Stimulated activated naive CD8-positive, alpha-beta T cell treated with anti-CD3 and anti-CD28 coated beads, Interleukin-15, Interleukin-2, amounts not matched to agents 100 ng/mL and 50 ng/mL, for 24 hours (primary cell): Measurements from ENCODE around the gene DPF3.

Experiments
- H3K27ac Mint-ChIP-seq: one replicate; pipeline ENCODE4 v1.8.0; 2021; ENCODE audit warnings: mild to moderate bottlenecking, mixed read lengths
- H3K27me3 Mint-ChIP-seq: one replicate; pipeline ENCODE4 v1.8.0; 2021; ENCODE audit warnings: mixed read lengths
- H3K36me3 Mint-ChIP-seq: one replicate; pipeline ENCODE4 v1.8.0; 2021; ENCODE audit warnings: low read depth, mixed read lengths
- H3K4me1 Mint-ChIP-seq: one replicate; pipeline ENCODE4 v1.8.0; 2021; ENCODE audit warnings: low read depth, mixed read lengths
- H3K4me3 Mint-ChIP-seq: one replicate; pipeline ENCODE4 v1.8.0; 2021; ENCODE audit warnings: mild to moderate bottlenecking, mixed read lengths
- H3K9me3 Mint-ChIP-seq: one replicate; pipeline ENCODE4 v1.8.0; 2021; ENCODE audit warnings: mixed read lengths

DPF3 gene

GRCh38 chr14:72739446-72740405 is 154.2 kb downstream of the DPF3 start:
- H3K4me1 Mint-ChIP-seq: no peaks in the 10 kb centered on the region
- no peaks in the 10 kb centered on the region for H3K27me3 Mint-ChIP-seq
- H3K4me3 Mint-ChIP-seq: no peak overlapping the region
- no peaks in the 10 kb centered on the region for H3K36me3 Mint-ChIP-seq
- H3K9me3 Mint-ChIP-seq: no peaks in the 10 kb centered on the region
- no peak overlapping the region for H3K27ac Mint-ChIP-seq

DNA sequence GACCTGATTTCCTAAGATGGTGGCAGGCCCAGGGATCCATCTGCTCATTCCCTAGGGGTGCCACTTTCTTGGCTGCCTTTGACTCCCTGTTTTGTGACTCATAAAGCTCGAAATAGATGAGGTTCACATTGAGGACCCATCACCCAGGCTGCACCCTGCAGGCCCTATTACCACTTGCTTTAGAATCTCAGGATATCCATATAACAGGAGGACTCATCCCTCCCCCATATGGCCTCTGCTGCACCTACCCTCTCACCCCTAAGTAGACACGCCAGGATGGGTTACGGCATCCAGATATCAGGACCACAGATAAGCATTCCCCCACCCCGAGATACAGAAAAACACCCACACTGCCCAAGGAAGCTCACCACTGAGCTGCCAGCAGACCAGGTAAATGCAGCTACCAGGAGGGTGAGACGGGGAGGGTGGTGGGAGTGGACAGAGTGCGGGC is 155.7 kb downstream of the DPF3 start:
- H3K4me1 Mint-ChIP-seq: no peaks in the 10 kb centered on the region
- no peaks in the 10 kb centered on the region for H3K9me3 Mint-ChIP-seq
- H3K27me3 Mint-ChIP-seq: no peaks in the 10 kb centered on the region
- no peak overlapping the region for H3K4me3 Mint-ChIP-seq
- no peak overlapping the region for H3K27ac Mint-ChIP-seq
- no peaks in the 10 kb centered on the region for H3K36me3 Mint-ChIP-seq

DNA sequence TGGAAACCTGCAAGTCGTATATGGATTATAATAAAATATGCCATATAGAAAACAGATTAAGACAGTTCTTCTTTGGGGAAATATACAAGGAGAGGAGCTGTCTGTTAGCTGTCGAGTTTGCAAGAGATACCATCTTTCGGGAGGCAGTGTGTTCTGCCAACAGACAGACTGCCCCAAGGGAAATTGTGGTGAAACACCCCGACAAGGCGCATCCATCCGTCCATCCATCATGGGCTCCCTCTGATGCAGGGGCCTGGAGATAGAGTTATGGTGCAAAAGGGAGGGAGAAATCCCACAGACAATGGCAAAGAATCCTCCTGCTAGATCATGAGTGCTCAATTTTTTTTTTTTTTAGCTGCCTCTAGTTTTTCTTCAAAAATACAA is 156.3 kb downstream of the DPF3 start:
- no peaks in the 10 kb centered on the region for H3K36me3 Mint-ChIP-seq
- no peak overlapping the region for H3K27ac Mint-ChIP-seq
- H3K4me1 Mint-ChIP-seq: no peaks in the 10 kb centered on the region
- no peak overlapping the region for H3K4me3 Mint-ChIP-seq
- no peaks in the 10 kb centered on the region for H3K27me3 Mint-ChIP-seq
- H3K9me3 Mint-ChIP-seq: no peaks in the 10 kb centered on the region

- H3K27me3 Mint-ChIP-seq: no peaks in the 10 kb centered on the region
- H3K4me1 Mint-ChIP-seq: no peaks in the 10 kb centered on the region
- H3K9me3 Mint-ChIP-seq: no peaks in the 10 kb centered on the region
- no peak overlapping the region for H3K4me3 Mint-ChIP-seq
- no peaks in the 10 kb centered on the region for H3K36me3 Mint-ChIP-seq
- H3K27ac Mint-ChIP-seq: no peak overlapping the region
Observed at GRCh38 chr14:72736786-72737559, 156.9 kb downstream of the DPF3 start.

DNA sequence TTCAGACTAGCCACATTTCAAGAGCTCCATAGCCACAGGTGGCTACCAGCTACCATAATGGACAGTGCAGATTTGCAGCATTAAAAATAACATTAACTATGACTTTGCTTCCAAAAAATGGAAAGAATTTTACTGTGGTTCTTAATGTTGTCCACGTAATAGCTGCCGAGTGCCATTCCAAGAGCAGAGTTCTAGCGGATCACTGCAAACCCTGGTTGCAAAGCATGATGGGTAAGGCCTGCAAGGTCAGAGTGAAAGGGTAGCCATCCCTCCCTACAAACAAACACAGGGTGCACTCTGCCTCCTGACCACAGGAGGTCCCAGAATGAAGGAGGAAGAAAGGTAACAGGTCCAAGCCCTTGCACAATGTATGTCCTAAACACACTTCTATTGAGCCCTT is 157.6 kb downstream of the DPF3 start:
- no peaks in the 10 kb centered on the region for H3K4me1 Mint-ChIP-seq
- H3K36me3 Mint-ChIP-seq: no peaks in the 10 kb centered on the region
- H3K9me3 Mint-ChIP-seq: no peaks in the 10 kb centered on the region
- H3K27ac Mint-ChIP-seq: no peak overlapping the region
- H3K4me3 Mint-ChIP-seq: no peak overlapping the region
- no peaks in the 10 kb centered on the region for H3K27me3 Mint-ChIP-seq

DNA sequence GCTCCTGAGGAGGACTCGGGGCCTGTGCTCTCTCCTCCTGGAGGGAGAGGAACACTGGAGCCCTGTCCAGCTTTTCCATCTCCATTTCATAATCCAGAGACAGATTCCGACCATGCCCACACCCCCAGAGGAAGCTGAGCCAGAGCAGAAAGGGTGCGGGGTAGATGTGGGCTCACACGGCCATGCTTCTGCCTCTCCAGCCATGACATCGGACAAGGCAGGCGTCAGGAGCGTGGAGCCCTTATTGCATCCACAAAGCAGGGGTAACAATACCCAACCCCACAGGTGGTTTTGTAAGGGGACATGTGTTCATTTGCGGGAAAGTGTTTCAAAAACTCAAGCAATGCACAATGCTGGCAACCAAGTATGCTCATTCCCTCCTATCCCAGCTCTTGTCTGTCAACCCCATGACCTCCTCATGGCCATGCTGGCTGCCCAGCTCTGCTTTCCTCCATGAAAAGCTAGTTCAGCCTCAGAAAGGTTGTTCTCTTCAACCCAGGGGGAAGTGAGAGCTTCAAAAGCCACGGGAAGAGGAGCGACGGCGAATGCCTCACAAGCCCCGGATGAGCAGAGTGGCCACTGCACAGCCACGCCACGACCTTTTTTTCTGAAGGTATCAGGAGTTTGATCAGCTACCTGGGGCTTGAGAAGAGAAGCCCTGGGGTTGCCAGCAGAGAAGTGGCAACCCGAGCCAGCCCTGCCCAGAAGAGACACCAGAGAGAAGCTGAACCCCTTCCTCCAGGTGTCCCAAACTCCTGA is 161.7 kb downstream of the DPF3 start:
- no peak overlapping the region for H3K4me3 Mint-ChIP-seq
- H3K9me3 Mint-ChIP-seq: no peaks in the 10 kb centered on the region
- no peaks in the 10 kb centered on the region for H3K4me1 Mint-ChIP-seq
- H3K36me3 Mint-ChIP-seq: peaks cover 7% of the 10 kb centered on the region
- no peaks in the 10 kb centered on the region for H3K27me3 Mint-ChIP-seq
- no peak overlapping the region for H3K27ac Mint-ChIP-seq

DNA sequence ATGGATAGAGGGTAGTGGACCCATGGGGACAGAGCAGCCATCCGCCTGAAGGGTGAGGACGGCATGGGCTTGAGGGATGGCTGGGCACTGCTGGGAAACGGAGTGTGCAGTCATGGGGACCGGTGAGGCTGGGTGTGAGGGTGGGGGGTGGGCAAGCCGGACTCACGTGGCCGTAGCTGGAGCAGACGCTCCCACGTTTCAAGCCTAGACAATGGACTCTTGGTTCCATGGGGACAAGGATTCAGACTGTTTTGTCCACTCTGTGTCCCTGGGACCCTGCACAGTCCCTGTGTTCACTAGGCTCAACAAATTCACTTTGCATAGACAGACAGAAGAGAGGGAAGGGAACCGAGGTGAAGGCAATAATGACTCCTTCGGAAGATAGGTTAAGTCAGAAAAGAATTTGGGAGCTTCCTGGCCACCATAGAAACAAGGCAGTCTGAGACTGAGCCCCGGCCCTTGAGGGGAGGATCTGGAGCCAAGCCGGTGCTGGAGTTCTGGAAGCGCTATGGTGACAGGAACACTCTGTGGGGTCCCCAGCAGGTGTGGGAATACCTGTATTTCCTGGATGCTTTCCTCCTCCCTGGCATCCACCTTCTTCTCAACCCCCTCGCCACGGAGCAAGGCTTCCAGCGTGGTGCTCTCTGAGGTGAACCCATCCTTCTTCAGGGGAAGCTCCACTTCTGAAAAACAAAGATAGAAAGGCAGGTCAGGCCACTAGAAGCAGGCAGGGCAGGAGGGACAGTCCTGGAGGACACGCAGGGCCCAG is 162.5 kb downstream of the DPF3 start:
- no peaks in the 10 kb centered on the region for H3K9me3 Mint-ChIP-seq
- H3K36me3 Mint-ChIP-seq: peaks cover 7% of the 10 kb centered on the region
- H3K27ac Mint-ChIP-seq: no peak overlapping the region
- no peaks in the 10 kb centered on the region for H3K27me3 Mint-ChIP-seq
- H3K4me1 Mint-ChIP-seq: no peaks in the 10 kb centered on the region
- no peak overlapping the region for H3K4me3 Mint-ChIP-seq

DNA sequence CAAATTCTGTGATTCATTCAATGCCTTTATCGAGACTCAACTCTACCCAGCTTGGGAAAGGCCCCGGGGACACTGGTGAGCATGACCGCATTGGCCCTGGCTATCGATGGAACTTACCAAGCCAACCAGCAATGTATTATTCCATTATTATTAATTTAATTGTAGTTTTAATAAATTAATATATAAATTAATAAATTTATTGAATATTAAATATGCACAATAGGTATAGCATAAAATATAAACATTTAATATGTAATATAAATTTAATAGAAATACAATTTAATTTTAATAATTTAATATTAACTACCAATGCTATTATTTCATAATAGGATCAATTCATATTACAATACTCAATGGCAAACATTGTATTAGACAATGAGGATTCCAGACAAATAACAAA is 163.4 kb downstream of the DPF3 start:
- Mint-ChIP-seq H3K4me1 (no peaks in the 10 kb centered on the region), H3K9me3 (no peaks in the 10 kb centered on the region), H3K36me3 (peaks cover 7% of the 10 kb centered on the region), H3K27ac (no peak overlapping the region), H3K4me3 (no peak overlapping the region), H3K27me3 (no peaks in the 10 kb centered on the region)

GRCh38 chr14:72726444-72726843 is 167.5 kb downstream of the DPF3 start:
- H3K4me3 Mint-ChIP-seq: no peak overlapping the region
- no peaks in the 10 kb centered on the region for H3K4me1 Mint-ChIP-seq
- H3K36me3 Mint-ChIP-seq: peaks cover 7% of the 10 kb centered on the region
- H3K27me3 Mint-ChIP-seq: no peaks in the 10 kb centered on the region
- no peak overlapping the region for H3K27ac Mint-ChIP-seq
- no peaks in the 10 kb centered on the region for H3K9me3 Mint-ChIP-seq

- Mint-ChIP-seq H3K27ac (no peak overlapping the region), H3K9me3 (no peaks in the 10 kb centered on the region), H3K4me1 (no peaks in the 10 kb centered on the region)
Observed at GRCh38 chr14:72723858-72724530, 169.9 kb downstream of the DPF3 start.

GRCh38 chr14:72722201-72722785 is 171.6 kb downstream of the DPF3 start:
- Mint-ChIP-seq H3K4me3 (no peak overlapping the region), H3K36me3 (no peaks in the 10 kb centered on the region), H3K27ac (no peak overlapping the region), H3K4me1 (peaks cover 4% of the 10 kb centered on the region), H3K9me3 (no peaks in the 10 kb centered on the region), H3K27me3 (no peaks in the 10 kb centered on the region)

More at GRCh38 chr14:72723858-72724530, 169.9 kb downstream of the DPF3 start:
- H3K36me3 Mint-ChIP-seq: peaks cover 3% of the 10 kb centered on the region
- no peak overlapping the region for H3K4me3 Mint-ChIP-seq
- H3K27me3 Mint-ChIP-seq: no peaks in the 10 kb centered on the region

DNA sequence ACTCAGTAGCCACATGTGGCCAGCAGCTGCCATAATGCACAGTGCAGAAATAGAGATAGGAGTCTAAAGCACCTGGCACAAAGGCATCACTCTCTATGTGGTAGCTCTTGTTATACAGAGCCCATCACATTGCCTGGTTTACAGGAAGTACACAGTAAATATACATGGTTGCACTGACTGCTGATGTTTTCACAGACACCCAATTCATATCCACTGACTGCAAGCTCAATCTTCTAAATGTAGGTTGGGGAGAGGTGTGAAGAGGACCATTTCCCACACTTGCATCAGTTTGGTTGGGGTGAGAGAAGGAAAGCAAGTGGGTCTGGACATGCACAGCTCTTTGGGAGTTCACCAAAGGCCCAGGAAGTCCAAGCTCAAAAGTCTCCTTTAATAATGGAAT is 172.8 kb downstream of the DPF3 start:
- Mint-ChIP-seq H3K36me3 (no peaks in the 10 kb centered on the region), H3K9me3 (no peaks in the 10 kb centered on the region), H3K27ac (no peak overlapping the region), H3K4me1 (peaks cover 16% of the 10 kb centered on the region), H3K4me3 (no peak overlapping the region), H3K27me3 (no peaks in the 10 kb centered on the region)

- no peaks in the 10 kb centered on the region for H3K36me3 Mint-ChIP-seq
- H3K9me3 Mint-ChIP-seq: no peaks in the 10 kb centered on the region
- H3K4me1 Mint-ChIP-seq: peaks cover 43% of the 10 kb centered on the region
- no peak overlapping the region for H3K4me3 Mint-ChIP-seq
- H3K27me3 Mint-ChIP-seq: no peaks in the 10 kb centered on the region
- H3K27ac Mint-ChIP-seq: no peak overlapping the region
Observed at GRCh38 chr14:72717220-72717619, 176.7 kb downstream of the DPF3 start.
